ENCODE data around the gene MSI1.

DNA sequence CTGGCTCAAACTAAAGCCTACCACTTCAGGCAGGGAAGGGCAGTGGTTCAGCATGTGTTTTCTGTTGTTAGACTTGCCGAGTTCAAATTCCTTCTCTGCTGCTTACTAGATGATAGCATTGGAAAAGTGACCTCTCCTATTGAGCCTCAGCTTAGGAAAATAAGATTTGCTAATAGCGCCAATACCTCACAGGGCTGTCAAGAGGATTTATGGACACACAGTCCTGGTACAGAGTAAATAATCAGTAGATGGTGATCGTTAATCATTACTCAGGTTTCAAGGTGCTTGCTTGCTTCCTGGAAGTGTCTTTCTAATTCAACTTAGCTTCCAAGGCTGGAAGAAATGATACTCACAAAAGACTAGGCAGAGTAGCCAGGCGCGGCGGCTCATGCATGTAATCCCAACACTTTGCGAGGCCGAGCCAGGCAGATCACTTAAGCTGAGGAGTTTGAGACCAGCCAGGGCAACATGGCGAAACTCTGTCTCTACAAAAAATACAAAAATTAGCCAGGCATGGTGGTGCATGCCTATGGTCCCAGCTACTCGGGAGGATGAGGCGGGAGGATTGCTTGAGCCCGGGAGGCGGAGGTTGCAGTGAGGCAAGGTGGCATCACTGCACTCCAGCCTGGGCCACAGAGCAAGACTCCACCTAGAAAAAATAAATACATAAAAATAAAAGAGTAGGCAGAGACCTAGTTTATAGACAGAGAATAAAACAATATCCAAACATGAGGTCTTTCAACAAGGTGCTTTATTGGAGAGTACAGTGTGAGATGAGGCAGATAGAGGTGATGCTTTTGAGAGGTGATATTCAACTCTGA, 47.4 kb downstream of the MSI1 start:
- TF ChIP-seq, protein P1, sequence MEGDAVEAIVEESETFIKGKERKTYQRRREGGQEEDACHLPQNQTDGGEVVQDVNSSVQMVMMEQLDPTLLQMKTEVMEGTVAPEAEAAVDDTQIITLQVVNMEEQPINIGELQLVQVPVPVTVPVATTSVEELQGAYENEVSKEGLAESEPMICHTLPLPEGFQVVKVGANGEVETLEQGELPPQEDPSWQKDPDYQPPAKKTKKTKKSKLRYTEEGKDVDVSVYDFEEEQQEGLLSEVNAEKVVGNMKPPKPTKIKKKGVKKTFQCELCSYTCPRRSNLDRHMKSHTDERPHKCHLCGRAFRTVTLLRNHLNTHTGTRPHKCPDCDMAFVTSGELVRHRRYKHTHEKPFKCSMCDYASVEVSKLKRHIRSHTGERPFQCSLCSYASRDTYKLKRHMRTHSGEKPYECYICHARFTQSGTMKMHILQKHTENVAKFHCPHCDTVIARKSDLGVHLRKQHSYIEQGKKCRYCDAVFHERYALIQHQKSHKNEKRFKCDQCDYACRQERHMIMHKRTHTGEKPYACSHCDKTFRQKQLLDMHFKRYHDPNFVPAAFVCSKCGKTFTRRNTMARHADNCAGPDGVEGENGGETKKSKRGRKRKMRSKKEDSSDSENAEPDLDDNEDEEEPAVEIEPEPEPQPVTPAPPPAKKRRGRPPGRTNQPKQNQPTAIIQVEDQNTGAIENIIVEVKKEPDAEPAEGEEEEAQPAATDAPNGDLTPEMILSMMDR (IDR thresholded peaks at IDR 0.05): no peak
- TF ChIP-seq POLR2AphosphoS5 (IDR thresholded peaks at IDR 0.05; ENCODE audit: low read depth, low read length) (no peak), SIN3A (IDR thresholded peaks at IDR 0.05; ENCODE audit: borderline replicate concordance, insufficient read depth, low read depth, low read length) (no peak)
- TF ChIP-seq, protein P2, sequence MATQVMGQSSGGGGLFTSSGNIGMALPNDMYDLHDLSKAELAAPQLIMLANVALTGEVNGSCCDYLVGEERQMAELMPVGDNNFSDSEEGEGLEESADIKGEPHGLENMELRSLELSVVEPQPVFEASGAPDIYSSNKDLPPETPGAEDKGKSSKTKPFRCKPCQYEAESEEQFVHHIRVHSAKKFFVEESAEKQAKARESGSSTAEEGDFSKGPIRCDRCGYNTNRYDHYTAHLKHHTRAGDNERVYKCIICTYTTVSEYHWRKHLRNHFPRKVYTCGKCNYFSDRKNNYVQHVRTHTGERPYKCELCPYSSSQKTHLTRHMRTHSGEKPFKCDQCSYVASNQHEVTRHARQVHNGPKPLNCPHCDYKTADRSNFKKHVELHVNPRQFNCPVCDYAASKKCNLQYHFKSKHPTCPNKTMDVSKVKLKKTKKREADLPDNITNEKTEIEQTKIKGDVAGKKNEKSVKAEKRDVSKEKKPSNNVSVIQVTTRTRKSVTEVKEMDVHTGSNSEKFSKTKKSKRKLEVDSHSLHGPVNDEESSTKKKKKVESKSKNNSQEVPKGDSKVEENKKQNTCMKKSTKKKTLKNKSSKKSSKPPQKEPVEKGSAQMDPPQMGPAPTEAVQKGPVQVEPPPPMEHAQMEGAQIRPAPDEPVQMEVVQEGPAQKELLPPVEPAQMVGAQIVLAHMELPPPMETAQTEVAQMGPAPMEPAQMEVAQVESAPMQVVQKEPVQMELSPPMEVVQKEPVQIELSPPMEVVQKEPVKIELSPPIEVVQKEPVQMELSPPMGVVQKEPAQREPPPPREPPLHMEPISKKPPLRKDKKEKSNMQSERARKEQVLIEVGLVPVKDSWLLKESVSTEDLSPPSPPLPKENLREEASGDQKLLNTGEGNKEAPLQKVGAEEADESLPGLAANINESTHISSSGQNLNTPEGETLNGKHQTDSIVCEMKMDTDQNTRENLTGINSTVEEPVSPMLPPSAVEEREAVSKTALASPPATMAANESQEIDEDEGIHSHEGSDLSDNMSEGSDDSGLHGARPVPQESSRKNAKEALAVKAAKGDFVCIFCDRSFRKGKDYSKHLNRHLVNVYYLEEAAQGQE (IDR thresholded peaks at IDR 0.05; ENCODE audit: insufficient read depth in 1 of 2, low read depth in 2 of 2, low read length in 1 of 2): no peak

All from Panc1 (cell line).